ENCODE results near the gene LAMP1.
"Not testable (repeated sequence)": the region's sequence is repeated elsewhere in the genome, so short reads cannot be mapped to it uniquely, and the experiment has no call there.

The LAMP1 gene

GRCh38 chr13:113327766-113328471 is 30.9 kb downstream of the LAMP1 start:
- no peak for DNase-seq (ENCODE audit: low read depth in 2 of 2)

GRCh38 chr13:113328851-113329250 is 31.8 kb downstream of the LAMP1 start:
- DNase-seq (ENCODE audit: low read depth in 2 of 2): no peak

GRCh38 chr13:113329656-113330312 is 32.7 kb downstream of the LAMP1 start:
- DNase-seq (ENCODE audit: low read depth in 2 of 2): no peak

GRCh38 chr13:113332615-113333014 is 35.6 kb downstream of the LAMP1 start:
- DNase-seq (ENCODE audit: low read depth in 2 of 2): no peak

GRCh38 chr13:113333076-113333475 is 36.0 kb downstream of the LAMP1 start:
- no peak for DNase-seq (ENCODE audit: low read depth in 2 of 2)

- DNase-seq (ENCODE audit: low read depth in 2 of 2): no peak
Observed at GRCh38 chr13:113337556-113337955, 40.5 kb downstream of the LAMP1 start.

GRCh38 chr13:113337976-113338375 is 40.9 kb downstream of the LAMP1 start:
- no peak for DNase-seq (ENCODE audit: low read depth in 2 of 2)

GRCh38 chr13:113338451-113338850 is 41.4 kb downstream of the LAMP1 start:
- DNase-seq (ENCODE audit: low read depth in 2 of 2): no peak

- DNase-seq (ENCODE audit: low read depth in 2 of 2): no peak
Observed at GRCh38 chr13:113342820-113343691, 46.0 kb downstream of the LAMP1 start.

GRCh38 chr13:113343692-113343968 is 46.6 kb downstream of the LAMP1 start:
- no peak for DNase-seq (ENCODE audit: low read depth in 2 of 2)

GRCh38 chr13:113345486-113345885 is 48.4 kb downstream of the LAMP1 start:
- DNase-seq (ENCODE audit: low read depth in 2 of 2): no peak

- DNase-seq (ENCODE audit: low read depth in 2 of 2): not testable (repeated sequence)
Observed at GRCh38 chr13:113347736-113348225, 50.7 kb downstream of the LAMP1 start.

GRCh38 chr13:113348591-113348990 is 51.6 kb downstream of the LAMP1 start:
- no peak for DNase-seq (ENCODE audit: low read depth in 2 of 2)

GRCh38 chr13:113349050-113349449 is 52.0 kb downstream of the LAMP1 start:
- no peak for DNase-seq (ENCODE audit: low read depth in 2 of 2)

GRCh38 chr13:113349491-113349890 is 52.5 kb downstream of the LAMP1 start:
- DNase-seq (ENCODE audit: low read depth in 2 of 2): no peak

- no peak for DNase-seq (ENCODE audit: low read depth in 2 of 2)
Observed at GRCh38 chr13:113350065-113350937, 53.3 kb downstream of the LAMP1 start.

- DNase-seq (ENCODE audit: low read depth in 2 of 2): no peak
Observed at GRCh38 chr13:113350938-113351335, 53.9 kb downstream of the LAMP1 start.

GRCh38 chr13:113351514-113352026 is 54.5 kb downstream of the LAMP1 start:
- no peak for DNase-seq (ENCODE audit: low read depth in 2 of 2)

- DNase-seq (ENCODE audit: low read depth in 2 of 2): no peak
Observed at GRCh38 chr13:113353254-113353653, 56.2 kb downstream of the LAMP1 start.

- DNase-seq (ENCODE audit: low read depth in 2 of 2): no peak
Observed at GRCh38 chr13:113354831-113355610, 58.0 kb downstream of the LAMP1 start.

- DNase-seq (ENCODE audit: low read depth in 2 of 2): no peak
Observed at GRCh38 chr13:113355621-113356020, 58.6 kb downstream of the LAMP1 start.
